DOHH2 (cell line): ENCODE results near the gene ZFX.

ENCODE experiments used
- EZH2phosphoT487 ChIP-seq: fragments of 200-600 bp; sonication (generic); IDR thresholded peaks from 2 replicates; pipeline ENCODE4 v1.6.1; 2017; ENCODE audit warnings: borderline replicate concordance, mild to moderate bottlenecking, antibody characterized with exemption, low read length, moderate library complexity, mixed read lengths
- TF ChIP-seq, protein P1 (sequence below): fragments of 200-600 bp; sonication (generic); IDR thresholded peaks from one replicate; pipeline ENCODE4 v1.5.1; 2014; ENCODE audit warnings: antibody characterized with exemption, mild to moderate bottlenecking, low read depth, low read length; ENCODE audit not compliant: poor library complexity, severe bottlenecking

GRCh38 chrX:24148121-24148520 is 1.4 kb upstream of the ZFX start:
- TF ChIP-seq, protein P1, sequence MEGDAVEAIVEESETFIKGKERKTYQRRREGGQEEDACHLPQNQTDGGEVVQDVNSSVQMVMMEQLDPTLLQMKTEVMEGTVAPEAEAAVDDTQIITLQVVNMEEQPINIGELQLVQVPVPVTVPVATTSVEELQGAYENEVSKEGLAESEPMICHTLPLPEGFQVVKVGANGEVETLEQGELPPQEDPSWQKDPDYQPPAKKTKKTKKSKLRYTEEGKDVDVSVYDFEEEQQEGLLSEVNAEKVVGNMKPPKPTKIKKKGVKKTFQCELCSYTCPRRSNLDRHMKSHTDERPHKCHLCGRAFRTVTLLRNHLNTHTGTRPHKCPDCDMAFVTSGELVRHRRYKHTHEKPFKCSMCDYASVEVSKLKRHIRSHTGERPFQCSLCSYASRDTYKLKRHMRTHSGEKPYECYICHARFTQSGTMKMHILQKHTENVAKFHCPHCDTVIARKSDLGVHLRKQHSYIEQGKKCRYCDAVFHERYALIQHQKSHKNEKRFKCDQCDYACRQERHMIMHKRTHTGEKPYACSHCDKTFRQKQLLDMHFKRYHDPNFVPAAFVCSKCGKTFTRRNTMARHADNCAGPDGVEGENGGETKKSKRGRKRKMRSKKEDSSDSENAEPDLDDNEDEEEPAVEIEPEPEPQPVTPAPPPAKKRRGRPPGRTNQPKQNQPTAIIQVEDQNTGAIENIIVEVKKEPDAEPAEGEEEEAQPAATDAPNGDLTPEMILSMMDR = no peak
- no peak for TF ChIP-seq EZH2phosphoT487
